Effector CD8-positive, alpha-beta T cell (primary cell): ENCODE results near the gene PLEKHN1.
A peak's percentile ranks its signal among the peaks of the same experiment; 100 is the strongest.
"Not testable (repeated sequence)": the region's sequence is repeated elsewhere in the genome, so short reads cannot be mapped to it uniquely, and the experiment has no call there.

ENCODE experiments used
- DNase-seq: peaks from one replicate; lab custom pipeline; 2025; lab: John Stamatoyannopoulos, UW

The PLEKHN1 gene

DNA sequence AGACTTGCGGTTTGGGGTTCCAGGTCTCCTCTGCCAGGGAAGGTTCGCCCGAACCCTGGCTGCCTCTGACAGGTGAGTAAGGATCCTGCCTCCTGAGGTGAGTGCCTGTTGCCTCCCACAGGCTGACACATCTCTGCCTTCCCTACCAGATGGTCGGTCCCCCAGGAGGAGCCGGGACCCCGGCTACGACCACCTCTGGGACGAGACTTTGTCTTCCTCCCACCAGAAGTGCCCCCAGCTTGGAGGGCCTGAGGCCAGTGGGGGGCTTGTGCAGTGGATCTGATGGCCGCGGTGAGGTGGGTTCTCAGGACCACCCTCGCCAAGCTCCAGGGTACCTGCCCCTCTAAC lies 8.0 kb downstream of the PLEKHN1 start:
- DNase-seq = no peak

DNA sequence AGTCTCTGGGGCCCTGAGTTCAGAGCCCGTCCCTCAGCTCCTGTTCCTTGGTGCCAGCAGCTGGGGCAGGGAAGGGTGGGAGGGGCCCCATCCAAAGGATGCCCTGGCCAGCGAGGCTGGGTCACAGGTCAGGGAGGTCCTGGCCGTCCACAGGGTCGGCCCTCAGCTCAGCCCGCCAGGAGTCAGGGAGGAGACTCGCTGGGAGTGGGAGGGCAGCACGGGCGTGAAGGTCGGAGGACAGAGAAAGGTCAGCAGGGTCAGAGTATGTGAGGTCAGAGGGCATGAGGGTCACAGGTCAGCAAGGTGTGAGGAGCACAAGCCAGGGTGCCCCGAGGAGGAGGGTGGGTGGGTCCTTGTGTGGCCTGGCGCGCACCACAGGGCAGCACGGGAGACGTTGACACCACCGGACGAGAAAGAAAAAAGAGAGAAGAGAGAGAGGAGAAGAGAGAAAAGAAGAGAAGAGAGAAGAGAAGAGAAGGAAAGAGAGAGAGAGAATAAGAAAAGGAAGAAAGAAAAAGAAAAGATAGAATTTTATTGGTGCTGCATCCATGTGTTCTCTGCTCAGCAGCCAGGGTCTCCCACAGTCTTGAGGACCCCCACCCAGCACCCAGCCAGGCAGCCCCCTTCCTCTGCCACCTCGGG lies 8.5 kb downstream of the PLEKHN1 start:
- DNase-seq = no peak

- no peak for DNase-seq
These were observed 9.1 kb downstream of the PLEKHN1 start for GRCh38 chr1:975365-975764.

- DNase-seq = peak; percentile 37
These were observed 9.8 kb downstream of the PLEKHN1 start for GRCh38 chr1:975896-976683.

GRCh38 chr1:976791-977190 lies 10.5 kb downstream of the PLEKHN1 start:
- not testable (repeated sequence) for DNase-seq

DNA sequence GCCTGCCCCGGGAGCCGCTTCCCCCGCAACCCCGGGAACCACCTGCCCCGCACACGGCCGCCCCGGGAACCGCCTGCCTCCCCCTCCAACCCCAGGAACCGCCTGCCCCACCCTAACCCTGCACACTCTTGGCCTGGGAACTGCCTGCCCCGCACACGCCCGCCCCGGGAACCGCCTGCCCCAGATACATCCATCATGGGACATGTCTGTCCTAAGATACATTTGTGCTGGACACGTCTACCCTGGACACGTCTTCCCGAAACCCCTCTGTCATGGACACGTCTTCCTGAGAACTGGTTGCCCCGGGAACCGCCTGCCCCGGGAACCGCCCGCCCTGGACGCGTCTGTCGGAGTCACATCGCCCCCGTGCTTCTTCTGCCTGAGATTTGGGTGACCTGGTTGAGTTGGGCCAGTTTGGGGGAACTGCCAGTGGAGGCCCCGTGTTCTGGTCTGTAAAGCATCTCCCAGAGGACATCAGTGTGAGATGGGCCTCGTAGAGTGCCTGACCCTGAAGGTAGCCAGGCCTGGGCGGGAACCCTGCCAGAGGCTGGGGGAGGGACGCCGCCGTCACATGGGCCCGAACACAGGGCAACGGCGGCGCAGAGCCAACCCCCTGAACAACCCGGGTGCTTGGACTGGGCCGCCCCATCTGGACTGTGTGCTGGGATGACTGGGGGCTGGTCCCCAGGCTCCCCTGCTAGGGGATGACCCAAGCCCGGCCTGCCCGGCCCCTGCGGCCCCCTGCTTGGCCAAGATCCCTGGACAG lies 12.0 kb downstream of the PLEKHN1 start:
- no peak for DNase-seq

DNA sequence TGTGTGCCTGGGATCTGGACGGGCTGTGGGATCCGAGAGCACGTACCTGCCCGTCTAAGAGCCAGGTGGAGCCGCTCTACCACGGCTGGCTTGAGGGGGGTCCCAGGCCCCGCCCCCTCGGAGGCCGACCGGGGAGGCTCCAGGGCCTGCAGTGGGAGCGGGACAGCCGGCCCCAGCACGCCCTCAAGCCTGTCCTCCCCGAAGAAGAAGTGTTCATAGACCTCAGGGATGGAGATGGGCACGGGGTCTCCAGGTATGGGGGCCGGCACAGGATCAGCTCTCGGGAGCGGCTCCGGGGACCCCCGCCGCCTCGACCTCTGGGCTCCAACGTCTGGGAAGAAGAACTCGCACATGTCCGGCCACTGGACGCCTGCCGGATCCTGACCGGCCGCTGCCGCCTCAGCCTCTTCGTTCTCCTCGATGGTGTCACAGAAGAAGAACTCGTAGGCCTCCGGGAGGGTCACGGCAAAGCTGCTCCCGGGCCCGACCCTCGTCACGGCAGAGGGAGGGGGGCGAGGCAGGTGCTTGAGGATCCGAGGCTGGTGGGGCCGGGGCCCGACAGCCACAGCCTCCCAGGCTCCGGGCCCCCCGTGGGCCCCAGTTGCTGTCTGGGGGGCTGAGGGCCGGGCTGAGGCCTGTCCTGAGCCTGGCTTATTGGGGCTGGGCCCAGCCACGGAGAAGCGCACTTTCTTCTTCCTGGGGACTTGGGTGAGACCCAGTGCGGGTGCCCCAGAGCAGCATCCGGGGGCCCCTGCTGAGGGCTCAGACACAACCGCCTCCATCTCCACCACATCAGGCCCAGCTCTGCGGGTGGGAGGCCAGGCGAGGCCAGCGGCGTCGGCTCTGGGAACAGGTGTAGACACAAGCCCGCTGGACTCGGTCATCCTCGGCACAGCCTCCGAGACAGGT lies 12.8 kb downstream of the PLEKHN1 start:
- DNase-seq = no peak

GRCh38 chr1:979744-980072 lies 13.4 kb downstream of the PLEKHN1 start:
- no peak for DNase-seq

DNA sequence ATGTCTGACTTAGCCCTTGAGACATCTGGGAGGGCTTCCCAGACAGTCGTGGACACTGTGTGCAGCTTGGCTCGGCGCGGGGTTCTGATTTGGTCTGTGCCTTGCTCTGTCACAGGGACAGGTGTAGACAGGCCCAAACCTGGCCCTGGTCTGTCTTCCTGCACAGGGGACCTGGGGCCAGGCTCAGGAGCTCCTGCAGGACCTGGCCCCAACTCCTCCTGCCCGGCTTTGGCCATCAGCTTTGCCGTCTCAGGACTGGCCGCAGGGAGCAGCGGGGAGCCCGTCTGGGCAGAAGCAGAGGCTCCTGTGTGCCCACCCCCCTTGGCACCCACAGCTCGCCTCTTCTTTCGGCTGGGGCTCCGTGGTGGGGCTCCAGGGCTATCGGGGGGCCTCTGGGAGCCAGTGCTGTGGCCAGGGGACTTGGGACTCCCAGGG lies 13.9 kb downstream of the PLEKHN1 start:
- no peak for DNase-seq

- DNase-seq = no peak
These were observed 14.5 kb downstream of the PLEKHN1 start for GRCh38 chr1:980602-981395.

DNA sequence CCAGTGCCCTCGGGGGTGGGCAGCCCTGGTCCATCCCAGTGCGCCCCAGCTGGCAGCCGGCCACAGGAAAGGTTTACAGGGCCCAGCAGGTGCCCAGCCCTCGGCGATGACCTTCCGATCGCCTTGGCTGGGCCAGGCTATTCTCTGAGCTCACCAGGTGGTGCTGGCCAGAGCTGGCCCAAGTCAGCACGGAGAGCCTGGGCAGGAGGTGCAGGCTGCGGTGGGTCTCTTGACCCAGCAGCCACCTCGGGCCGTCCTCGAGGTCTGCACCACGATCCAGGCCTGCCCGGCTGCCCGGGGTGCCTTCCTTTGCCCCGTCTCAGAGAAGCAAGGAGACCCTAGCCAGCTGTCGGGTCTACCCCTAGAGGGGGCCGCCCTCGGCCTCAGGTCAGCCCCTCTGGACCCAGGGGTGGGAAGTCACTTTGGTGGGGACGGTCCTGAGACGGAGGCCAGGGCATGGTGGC lies 15.2 kb downstream of the PLEKHN1 start:
- DNase-seq = no peak

- no peak for DNase-seq
These were observed 15.8 kb downstream of the PLEKHN1 start, which contains the start of gene PERM1 for GRCh38 chr1:981955-982558. PERM1 (minus strand) TSS chr1:982093; CDS start chr1:981029, 1,064 bp downstream.

- DNase-seq = no peak
These were observed 16.6 kb downstream of the PLEKHN1 start for GRCh38 chr1:982765-983436.

- peak; percentile 52 for DNase-seq
These were observed 17.7 kb downstream of the PLEKHN1 start for GRCh38 chr1:983798-984475.

GRCh38 chr1:984476-984814 lies 18.2 kb downstream of the PLEKHN1 start:
- DNase-seq = no peak

GRCh38 chr1:985126-985525 lies 18.8 kb downstream of the PLEKHN1 start:
- DNase-seq = no peak

DNA sequence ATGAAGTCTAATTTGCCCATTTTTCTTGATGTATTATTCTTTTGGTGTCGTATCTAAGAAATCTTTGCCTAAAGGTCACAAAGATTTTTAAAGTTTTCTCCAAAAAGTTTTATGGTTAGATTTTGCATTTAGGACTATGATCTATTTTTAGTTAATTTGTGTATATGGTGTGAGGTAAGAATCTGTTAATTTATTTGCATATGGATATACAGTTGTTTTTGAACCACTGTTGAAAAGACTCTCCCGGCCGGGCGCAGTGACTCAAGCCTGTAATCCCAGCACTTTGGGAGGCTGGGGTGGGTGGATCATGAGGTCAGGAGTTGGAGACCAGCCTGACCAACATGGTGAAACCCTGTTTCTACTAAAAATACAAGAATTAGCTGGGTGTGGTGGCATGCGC lies 21.8 kb downstream of the PLEKHN1 start:
- not testable (repeated sequence) for DNase-seq

DNA sequence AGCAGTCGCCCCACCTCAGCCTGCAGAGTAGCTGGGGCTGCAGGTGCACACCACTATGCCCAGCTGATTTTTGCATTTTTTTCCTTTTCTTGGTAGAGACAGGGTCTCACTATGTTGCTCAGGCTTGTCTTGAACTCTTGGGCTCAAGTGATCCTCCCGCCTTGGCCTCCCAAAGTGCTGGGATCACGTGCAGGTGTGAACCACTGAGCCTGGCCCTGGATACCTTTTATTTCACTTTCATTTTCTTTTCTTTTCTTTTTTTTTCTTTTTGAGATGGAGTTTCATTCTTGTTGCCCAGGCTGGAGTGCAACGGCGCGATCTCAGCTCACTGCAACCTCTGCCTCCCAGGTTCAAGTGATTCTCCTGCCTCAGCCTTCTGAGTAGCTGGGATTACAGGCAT lies 25.0 kb downstream of the PLEKHN1 start:
- DNase-seq = not testable (repeated sequence)

DNA sequence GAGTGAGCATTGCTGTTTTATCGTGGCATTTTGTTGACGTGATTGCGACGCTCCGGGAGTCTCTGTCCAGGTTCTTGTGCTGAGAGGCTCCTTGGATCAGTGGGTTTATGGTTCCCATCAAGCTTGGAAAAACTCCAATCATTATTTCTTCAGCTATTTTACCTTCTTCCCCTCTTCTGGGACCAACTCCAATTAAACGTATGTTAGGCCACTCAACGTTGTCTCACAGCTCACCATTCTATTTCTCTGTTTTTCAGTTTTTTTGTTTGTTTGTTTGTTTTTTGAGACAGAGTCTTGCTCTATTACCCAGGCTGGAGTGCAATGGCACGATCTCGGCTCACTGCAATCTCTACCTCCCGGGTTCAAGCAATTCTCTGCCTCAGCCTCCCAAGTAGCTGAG lies 25.6 kb downstream of the PLEKHN1 start:
- DNase-seq = no peak
